Measurements from ENCODE around the gene SERINC4.
"Not testable (repeated sequence)": the region's sequence is repeated elsewhere in the genome, so short reads cannot be mapped to it uniquely, and the experiment has no call there.

The SERINC4 gene

GRCh38 chr15:43799945-43800285, at the start of gene SERINC4:
Gene SERINC4, minus strand, starts transcription at chr15:43800220. Its CDS starts 234 bp downstream, at chr15:43799986.
- H3K4me3 ChIP-seq (ENCODE audit: low read depth, low read length): peak within 1 kb of the TSS; percentile 87
- DNase-seq (ENCODE audit: low read depth): no peak
- TF ChIP-seq POLR2A (IDR thresholded peaks at IDR 0.05; ENCODE audit: extremely low read depth, insufficient read length) (no peak), MYC (IDR thresholded peaks at IDR 0.05; ENCODE audit: low read depth, low read length) (no peak), CTCF (IDR thresholded peaks at IDR 0.05; ENCODE audit: low read depth, low read length) (no peak), MAX (IDR thresholded peaks at IDR 0.05; ENCODE audit: low read depth, low read length) (no peak)

- no peak for DNase-seq (ENCODE audit: low read depth)
- TF ChIP-seq MAX (IDR thresholded peaks at IDR 0.05; ENCODE audit: low read depth, low read length) (no peak), POLR2A (IDR thresholded peaks at IDR 0.05; ENCODE audit: extremely low read depth, insufficient read length) (no peak), CTCF (IDR thresholded peaks at IDR 0.05; ENCODE audit: low read depth, low read length) (no peak), MYC (IDR thresholded peaks at IDR 0.05; ENCODE audit: low read depth, low read length) (no peak)
- H3K4me3 ChIP-seq (ENCODE audit: low read depth, low read length): no peak overlapping the region
Measured at GRCh38 chr15:43845421-43845820, 45.4 kb upstream of the SERINC4 start.

GRCh38 chr15:43832485-43832884, 32.5 kb upstream of the SERINC4 start:
- DNase-seq (ENCODE audit: low read depth); H3K4me3 ChIP-seq (ENCODE audit: low read depth, low read length): not testable (repeated sequence)

- not testable (repeated sequence) for DNase-seq (ENCODE audit: low read depth)
- peak overlapping the region; percentile 16 for H3K4me3 ChIP-seq (ENCODE audit: low read depth, low read length)
Measured at GRCh38 chr15:43831519-43832052, 31.6 kb upstream of the SERINC4 start.

- not testable (repeated sequence) for DNase-seq (ENCODE audit: low read depth); H3K4me3 ChIP-seq (ENCODE audit: low read depth, low read length)
Measured at GRCh38 chr15:43830691-43831275, 30.8 kb upstream of the SERINC4 start.

GRCh38 chr15:43829951-43830540, 30.0 kb upstream of the SERINC4 start:
- DNase-seq (ENCODE audit: low read depth): not testable (repeated sequence)
- peak overlapping the region; percentile 11 for H3K4me3 ChIP-seq (ENCODE audit: low read depth, low read length)

- DNase-seq (ENCODE audit: low read depth): peak; percentile 24
- H3K4me3 ChIP-seq (ENCODE audit: low read depth, low read length): peak overlapping the region; percentile 95
- TF ChIP-seq MAX (IDR thresholded peaks at IDR 0.05; ENCODE audit: low read depth, low read length) (no peak), CTCF (IDR thresholded peaks at IDR 0.05; ENCODE audit: low read depth, low read length) (no peak), POLR2A (IDR thresholded peaks at IDR 0.05; ENCODE audit: extremely low read depth, insufficient read length) (no peak), MYC (IDR thresholded peaks at IDR 0.05; ENCODE audit: low read depth, low read length) (no peak)
Measured at GRCh38 chr15:43828061-43828657, 28.1 kb upstream of the SERINC4 start.

GRCh38 chr15:43826508-43827341, 26.7 kb upstream of the SERINC4 start, which contains the start of gene WDR76:
Gene WDR76, plus strand, starts transcription at chr15:43827002. Its CDS starts 31 bp downstream, at chr15:43827033.
- TF ChIP-seq POLR2A (IDR thresholded peaks at IDR 0.05; ENCODE audit: extremely low read depth, insufficient read length) (peak; percentile 42), MYC (IDR thresholded peaks at IDR 0.05; ENCODE audit: low read depth, low read length) (no peak), CTCF (IDR thresholded peaks at IDR 0.05; ENCODE audit: low read depth, low read length) (no peak), MAX (IDR thresholded peaks at IDR 0.05; ENCODE audit: low read depth, low read length) (no peak)
- peak within 1 kb of the TSS; percentile 95 for H3K4me3 ChIP-seq (ENCODE audit: low read depth, low read length)
- DNase-seq (ENCODE audit: low read depth): peak; percentile 96
